Amygdala (tissue), 56 donors: ENCODE data around the gene GSE1.

ENCODE experiments used
- DNase-seq, 56 donors: peaks; one replicate each; lab custom pipeline; 2025; lab: John Stamatoyannopoulos, UW

Gene GSE1

GRCh38 chr16:85688586-85689284 lies 75.6 kb downstream of the GSE1 start, which contains the start of gene GINS2:
Gene GINS2 (minus strand): TSS chr16:85688954. CDS start chr16:85688898, 56 bp downstream.
- DNase-seq, result peak; percentile 17 to 89 (median 72)

DNA sequence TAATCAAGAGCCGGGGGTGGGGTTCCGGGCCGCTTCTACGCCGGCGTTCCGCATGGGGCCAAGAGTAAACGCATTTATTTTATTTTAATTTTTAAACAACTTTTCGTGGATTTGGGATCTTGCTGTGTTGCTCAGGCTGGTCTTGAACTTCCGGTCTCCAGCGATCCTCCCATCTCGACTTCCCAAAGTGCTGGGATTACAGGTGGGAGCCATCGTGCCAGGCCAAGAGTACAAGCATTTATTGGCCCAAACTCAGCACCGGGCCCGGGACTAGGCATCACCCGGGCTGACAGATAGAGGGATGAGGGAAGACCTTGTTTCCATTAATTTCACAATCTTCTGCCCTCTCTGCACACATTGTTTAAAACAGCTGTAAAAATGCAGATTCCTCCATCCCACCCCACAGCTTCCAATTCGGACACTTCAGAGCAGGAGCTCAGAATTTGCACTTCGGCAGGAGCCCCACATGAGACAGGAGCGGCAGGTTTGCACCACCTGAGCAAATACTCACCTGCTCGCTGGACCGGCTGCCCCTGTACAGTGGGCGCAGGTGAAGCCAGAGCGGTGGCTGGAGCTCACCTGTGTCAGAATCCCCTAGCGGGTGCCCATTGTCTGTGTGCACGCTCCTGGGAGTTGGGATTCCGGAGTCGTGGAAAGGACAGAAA lies 76.3 kb downstream of the GSE1 start:
- DNase-seq, result no peak

GRCh38 chr16:85689950-85690320 lies 76.8 kb downstream of the GSE1 start:
- no peak for DNase-seq

GRCh38 chr16:85690469-85691064 lies 77.4 kb downstream of the GSE1 start:
- DNase-seq, result no peak

DNA sequence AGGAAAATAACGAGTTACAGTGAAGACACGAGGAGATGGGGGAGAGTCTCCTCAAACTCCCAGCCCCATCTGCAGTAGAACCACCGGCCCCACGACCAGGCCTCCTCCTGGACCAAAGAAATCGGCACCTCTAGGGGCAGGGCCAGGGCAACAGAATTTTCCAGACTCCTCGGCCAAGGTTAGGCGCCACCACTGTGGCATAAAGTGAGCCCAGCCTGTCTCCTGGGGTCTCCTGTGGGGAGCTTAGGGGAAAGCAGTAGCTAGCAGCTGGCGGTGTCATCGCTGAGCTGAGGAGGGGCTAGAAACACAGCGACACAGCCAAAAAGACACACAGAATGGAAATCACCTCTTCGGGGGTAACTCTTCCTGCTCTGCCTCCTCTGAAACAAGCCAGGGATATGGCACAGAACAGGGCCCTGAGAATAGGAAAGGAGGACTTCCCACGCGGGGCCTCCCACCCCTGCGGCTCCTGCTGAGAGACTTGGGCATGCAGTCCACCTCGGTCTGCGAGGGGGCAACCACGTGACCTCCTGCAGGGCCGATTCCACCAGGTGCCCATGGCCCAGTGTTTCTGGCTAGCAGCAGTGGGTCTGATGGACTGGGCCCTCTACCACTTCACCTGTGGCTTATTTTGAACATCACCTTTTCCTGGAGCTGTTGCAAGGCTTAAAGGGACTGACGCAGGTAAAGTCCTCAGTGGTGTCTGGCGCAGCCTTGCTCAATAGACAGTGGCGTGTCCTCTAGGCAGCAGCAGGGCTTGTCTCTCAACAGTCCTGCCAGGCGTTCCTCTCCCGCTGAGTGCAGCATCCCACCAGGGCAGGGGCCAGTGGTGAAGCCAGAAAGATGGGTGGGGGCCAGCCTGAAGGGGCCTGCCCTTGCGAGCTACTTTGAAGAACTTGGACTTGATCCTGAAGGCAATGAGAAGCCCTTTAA lies 82.3 kb downstream of the GSE1 start:
- no peak for DNase-seq

- peak in 2 of 56 donors; percentile 4 to 8 for DNase-seq
Measured at GRCh38 chr16:85696781-85697180, 83.7 kb downstream of the GSE1 start.

GRCh38 chr16:85697431-85697830 lies 84.3 kb downstream of the GSE1 start:
- DNase-seq, result no peak

DNA sequence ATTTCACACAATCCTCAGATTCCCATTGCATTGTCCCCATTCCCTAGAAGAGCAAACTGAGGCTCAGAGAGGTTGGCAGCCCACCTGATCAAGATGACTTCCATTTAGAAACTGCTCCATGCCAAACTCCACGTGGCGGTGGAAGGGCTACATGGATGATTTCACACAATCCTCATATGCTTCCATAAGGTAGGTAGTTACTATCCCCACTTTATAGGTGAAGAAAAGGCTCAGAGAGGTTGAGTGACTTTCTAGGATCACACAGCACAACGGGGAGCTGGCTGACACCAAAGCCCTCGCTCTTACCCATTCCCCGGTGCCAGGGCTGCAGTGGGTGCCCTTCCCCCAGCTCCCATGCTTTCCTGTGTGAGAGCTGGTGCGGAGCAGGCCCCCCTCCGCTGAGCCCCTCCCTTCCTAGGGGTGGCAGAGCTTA lies 85.4 kb downstream of the GSE1 start:
- DNase-seq, result no peak

DNA sequence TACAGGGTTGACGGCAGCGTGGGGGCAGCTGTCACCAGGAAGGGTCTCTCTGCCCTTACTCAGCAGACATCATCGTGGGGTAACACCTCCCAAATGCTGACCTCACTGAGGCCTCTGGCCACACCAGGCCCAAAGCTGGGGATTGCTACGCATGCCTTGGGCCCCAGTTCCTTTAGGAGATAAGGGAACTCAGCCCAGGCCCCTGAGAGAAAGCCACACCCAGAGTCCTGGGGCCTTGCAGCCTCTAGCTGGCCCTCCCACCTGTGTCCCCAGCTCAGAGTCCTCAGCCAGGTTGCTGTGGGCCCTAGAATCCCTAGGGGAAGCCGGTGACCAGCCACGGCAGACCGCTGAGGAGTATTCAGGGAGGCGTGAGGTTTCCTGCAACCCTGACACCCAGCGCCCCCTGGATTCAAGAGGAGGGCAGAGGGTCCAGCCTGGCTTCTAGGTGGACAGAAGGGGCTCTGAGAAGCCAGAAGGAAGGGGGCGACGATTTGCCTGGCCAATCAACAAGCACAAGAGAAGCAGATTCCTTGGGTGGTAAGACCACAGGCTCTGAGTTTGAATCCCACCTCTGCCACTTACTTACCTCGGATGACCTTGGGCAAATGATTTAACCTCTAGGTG lies 85.9 kb downstream of the GSE1 start:
- no peak for DNase-seq

DNA sequence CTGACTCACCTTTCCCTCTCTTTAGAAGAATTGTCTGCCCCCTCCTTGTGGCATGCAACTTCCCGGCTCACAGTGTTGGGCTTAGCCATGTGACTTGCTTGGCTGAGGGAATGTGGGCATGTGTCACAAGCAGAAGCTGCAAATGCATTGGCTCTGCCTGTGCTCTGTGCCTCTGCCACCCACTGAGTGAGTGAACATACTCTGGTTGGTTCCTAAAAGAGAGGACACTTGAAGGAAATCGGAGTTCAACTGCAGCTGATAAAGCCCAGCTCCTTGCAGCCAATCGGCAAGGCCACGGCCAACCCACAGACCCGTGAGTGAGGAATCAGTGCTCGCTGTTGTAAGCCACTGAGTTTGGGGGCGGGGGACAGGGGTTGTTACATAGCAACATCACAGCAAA lies 86.5 kb downstream of the GSE1 start:
- DNase-seq, result peak in 34 of 56 donors; percentile 10 to 72 (median 44)

GRCh38 chr16:85704011-85704410 lies 90.9 kb downstream of the GSE1 start:
- no peak for DNase-seq

DNA sequence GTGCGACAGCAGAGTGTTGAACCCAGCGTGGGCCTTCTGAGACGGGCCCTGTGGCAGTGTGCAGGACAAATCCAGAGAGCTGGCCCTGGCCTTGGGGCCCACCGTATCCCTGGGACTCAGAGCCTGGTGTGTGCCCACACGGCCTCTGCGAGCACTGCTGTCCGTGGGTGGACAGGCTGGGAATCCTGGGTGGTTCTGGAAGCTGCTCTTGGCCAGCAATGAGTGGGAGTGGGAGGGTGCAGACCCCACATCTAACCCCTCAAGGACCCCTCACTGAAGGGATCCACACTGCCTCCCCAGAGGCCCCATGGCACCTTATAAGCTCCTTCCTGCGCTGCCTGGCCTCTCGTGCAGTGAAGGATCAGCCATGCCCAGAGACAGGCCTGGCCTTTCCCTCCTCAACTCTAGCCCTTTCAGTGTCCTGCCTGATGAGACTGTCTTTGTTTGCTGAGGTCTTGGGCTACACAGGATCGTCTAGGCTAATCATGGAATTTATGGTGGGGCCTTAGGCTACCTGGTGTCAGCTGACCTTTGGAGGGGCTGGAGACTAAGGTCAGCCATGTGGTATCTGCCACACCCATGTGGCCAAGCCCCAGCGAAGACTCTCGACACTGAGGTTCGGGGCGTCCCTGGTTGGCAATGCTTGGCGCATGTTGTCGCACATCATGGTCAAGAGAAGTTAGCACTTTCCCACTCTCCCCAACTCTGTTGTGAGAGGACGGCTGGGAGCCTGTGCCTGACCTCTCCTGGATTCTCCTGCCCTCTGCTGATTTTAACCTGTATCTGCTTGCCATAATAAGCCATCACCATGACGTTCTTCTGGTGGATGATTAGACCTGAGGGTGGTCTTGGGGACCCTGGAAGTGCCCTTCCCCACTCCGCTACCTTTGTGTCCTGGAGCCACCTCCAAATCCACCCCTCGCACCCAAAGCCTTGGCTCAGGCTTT lies 92.1 kb downstream of the GSE1 start:
- DNase-seq, result no peak

- DNase-seq, result no peak
Measured at GRCh38 chr16:85706449-85707034, 93.4 kb downstream of the GSE1 start.

DNA sequence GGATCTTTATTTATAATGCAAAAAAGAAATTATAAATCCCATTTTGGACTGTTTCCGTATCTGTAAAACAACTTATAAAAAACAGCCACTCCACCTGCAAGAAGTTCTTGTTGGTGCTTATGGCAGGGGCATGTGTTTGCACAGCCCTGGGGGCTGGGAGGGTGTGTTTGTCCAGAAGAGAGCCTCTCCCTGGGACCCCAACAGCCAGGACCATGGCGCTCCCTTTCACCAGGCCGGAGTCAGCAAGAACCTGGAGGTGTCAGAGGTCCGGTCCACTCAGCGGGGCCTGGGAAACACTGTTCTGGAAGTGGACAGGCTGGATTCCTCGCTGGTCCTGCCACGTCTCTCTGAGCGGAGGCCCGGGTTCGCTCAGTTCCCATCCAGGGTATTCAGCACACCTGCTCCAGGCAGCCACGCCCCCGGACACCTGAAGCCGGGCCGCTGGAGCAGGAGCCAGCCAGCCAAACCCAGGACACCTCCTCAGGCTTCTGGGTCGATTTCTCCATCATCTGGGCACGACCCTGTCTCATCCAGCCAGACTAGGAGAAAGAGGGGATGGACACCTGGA lies 94.5 kb downstream of the GSE1 start:
- no peak for DNase-seq

- DNase-seq, result no peak
Measured at GRCh38 chr16:85708338-85708737, 95.2 kb downstream of the GSE1 start.

DNA sequence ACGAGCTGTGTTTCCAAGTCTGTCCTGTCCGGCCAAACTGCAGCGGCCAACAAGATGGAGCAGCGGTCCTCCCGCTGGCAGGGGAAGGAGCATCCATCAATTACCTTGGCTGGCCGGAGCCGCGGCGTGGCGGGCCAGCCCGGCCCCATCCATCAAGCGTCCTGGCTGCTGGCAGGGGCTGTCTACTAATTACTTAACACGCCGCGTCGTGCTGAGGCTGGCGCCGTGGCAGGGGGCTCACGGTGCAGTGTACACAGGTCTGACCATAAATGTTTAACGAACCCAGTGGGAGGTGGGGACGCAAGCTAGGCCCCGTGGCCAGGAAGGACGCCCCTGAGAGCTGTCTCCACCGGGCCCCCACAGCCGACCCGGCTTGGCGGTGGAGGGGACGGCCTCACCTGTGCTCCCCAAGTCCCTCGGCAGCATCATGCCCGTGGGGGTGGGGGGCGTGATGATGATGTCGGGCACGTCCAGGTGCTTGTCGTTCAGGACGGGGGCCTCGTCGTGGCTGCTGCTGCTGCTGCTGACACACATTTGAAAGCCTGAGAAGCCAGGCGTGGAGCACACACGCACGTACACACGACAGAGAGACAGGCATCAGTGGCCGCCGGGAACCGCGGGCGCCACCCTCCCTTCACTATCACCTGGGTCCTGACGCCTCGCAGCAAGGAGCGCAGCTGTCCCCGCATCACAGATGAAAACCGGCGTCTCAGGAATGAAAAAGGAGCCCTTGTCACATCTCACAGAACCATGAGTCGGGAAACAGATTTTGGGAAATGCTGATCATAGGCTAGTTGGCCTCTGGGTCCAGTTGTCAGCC lies 96.9 kb downstream of the GSE1 start:
- no peak for DNase-seq

GRCh38 chr16:85710732-85711131 lies 97.6 kb downstream of the GSE1 start:
- no peak for DNase-seq
